Epithelial cell of esophagus (primary cell): ENCODE results near the gene KDM4B.
"Not testable (repeated sequence)": the region's sequence is repeated elsewhere in the genome, so short reads cannot be mapped to it uniquely, and the experiment has no call there.

Experiments
- DNase-seq: peaks from one replicate; pipeline ENCODE4 v3.0.0; 2010; ENCODE audit warnings: low read depth
- H3K4me3 ChIP-seq: 2 replicates; pipeline ENCODE4 v1.5.1; 2011; ENCODE audit warnings: mild to moderate bottlenecking, low read length, control low read depth
- CTCF ChIP-seq: IDR thresholded peaks from 2 replicates; pipeline ENCODE4 v1.5.1; 2011; ENCODE audit warnings: low read depth, mild to moderate bottlenecking, low read length, control low read depth, inconsistent platforms; ENCODE audit not compliant: insufficient read depth; ENCODE audit errors: missing control alignments

Gene KDM4B

GRCh38 chr19:5023128-5023571 lies 54.2 kb downstream of the KDM4B start:
- DNase-seq, result no peak
- H3K4me3 ChIP-seq, result no peak overlapping the region
- no peak for TF ChIP-seq CTCF

GRCh38 chr19:5024282-5024681 lies 55.4 kb downstream of the KDM4B start:
- no peak for DNase-seq
- TF ChIP-seq CTCF, result no peak
- H3K4me3 ChIP-seq, result no peak overlapping the region

- no peak overlapping the region for H3K4me3 ChIP-seq
- no peak for TF ChIP-seq CTCF
- no peak for DNase-seq
Observed at GRCh38 chr19:5025027-5025426, 56.1 kb downstream of the KDM4B start.

GRCh38 chr19:5026706-5027273 lies 57.9 kb downstream of the KDM4B start:
- no peak overlapping the region for H3K4me3 ChIP-seq
- TF ChIP-seq CTCF, result no peak
- DNase-seq, result no peak

- no peak for TF ChIP-seq CTCF
- DNase-seq, result no peak
- no peak overlapping the region for H3K4me3 ChIP-seq
Observed at GRCh38 chr19:5028229-5028886, 59.4 kb downstream of the KDM4B start.

GRCh38 chr19:5029596-5029995 lies 60.7 kb downstream of the KDM4B start:
- not testable (repeated sequence) for H3K4me3 ChIP-seq
- DNase-seq, result peak; percentile 57
- peak; percentile 57 for TF ChIP-seq CTCF
